HG03064 (cell line): ENCODE measurements around the gene CCNE1.
"Not testable (repeated sequence)": the region's sequence is repeated elsewhere in the genome, so short reads cannot be mapped to it uniquely, and the experiment has no call there.

Source experiments
- ATAC-seq: cut with Tn5 transposase; IDR thresholded peaks from one replicate; pipeline ENCODE4 v1.9.1; 2021; ENCODE audit warnings: low read depth; ENCODE audit not compliant: unreplicated experiment

CCNE1 gene

GRCh38 chr19:29785955-29786589 lies 25.7 kb upstream of the CCNE1 start:
- no peak for ATAC-seq

DNA sequence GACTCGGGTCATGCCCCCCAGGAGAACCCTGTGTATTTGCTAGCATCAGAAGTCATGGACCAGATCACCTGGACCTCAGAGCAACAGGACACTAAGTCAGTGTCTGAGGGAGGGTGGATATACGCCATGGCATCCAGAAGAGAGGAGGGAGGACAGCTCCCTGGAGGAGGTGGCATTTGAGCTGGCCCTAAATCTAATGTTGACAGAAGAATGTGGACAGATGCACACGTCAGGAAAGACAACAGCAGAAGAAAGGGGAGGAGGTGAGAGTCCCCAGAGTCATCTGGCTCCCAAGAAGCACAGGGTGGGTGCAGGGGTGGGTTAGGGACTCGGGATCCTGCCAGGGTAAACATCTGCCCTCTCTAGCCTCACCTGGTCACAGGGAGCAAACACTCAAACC lies 24.5 kb upstream of the CCNE1 start:
- ATAC-seq = no peak

GRCh38 chr19:29789007-29789406 lies 22.8 kb upstream of the CCNE1 start:
- no peak for ATAC-seq

GRCh38 chr19:29793116-29793727 lies 18.6 kb upstream of the CCNE1 start:
- ATAC-seq = no peak

GRCh38 chr19:29794490-29794889 lies 17.3 kb upstream of the CCNE1 start:
- not testable (repeated sequence) for ATAC-seq

- ATAC-seq = no peak
Measured at GRCh38 chr19:29795461-29796172, 16.2 kb upstream of the CCNE1 start.

DNA sequence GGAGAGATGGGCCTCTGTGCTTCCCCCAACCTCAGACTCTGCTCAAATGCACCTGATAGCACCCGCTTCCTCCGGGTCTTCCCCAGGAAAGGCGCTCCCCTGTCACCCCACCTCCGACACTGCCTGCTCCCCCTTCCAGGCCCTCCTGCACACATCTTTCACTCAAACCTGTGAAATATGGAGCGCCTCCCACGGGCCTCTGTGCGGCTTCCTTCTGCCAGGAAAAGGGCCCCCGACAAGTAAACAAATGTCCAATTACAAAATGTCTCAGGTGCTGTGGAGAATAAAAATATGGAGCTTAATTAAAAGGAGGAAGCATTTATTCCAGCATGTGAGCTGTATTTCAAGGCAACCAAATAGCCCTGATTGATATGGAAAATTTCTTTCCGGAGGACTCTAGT lies 15.6 kb upstream of the CCNE1 start:
- ATAC-seq = no peak

DNA sequence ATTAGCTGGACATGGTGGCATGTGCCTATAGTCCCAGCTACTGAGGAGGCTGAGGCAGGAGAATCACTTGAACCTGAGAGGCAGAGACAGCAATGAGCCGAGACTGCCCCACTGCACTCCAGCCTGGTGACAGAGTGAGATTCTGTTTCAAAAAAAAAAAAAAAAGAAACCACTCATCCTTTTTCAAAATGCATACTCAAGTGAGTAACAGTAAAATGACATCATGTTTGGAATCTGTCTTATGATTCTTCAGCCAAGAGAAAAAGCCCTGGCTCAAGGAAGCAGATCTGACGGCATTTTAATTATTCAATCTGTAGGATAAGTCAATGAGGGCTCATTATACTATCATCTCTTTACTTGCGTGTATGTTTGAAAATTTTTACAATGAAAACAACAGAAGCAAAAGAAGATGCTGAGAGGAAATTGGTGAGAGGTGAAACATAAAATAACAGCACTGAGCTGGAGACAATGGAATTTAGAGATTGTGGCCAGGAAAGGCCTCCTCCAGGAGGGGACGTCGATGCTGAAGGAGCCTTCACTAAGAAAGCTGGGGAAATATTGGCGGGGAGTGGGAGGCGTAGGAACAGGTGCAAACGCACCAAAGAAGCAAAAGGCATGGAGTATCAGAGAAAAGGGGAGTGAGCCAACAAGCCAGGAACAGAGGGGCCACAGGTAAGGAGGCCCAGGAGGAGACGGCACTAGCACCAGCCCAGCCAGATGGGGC lies 12.9 kb upstream of the CCNE1 start:
- no peak for ATAC-seq

GRCh38 chr19:29800100-29800825 lies 11.5 kb upstream of the CCNE1 start:
- no peak for ATAC-seq

- not testable (repeated sequence) for ATAC-seq
Measured at GRCh38 chr19:29803951-29804350, 7.8 kb upstream of the CCNE1 start.

- ATAC-seq = peak; percentile 78
Measured at GRCh38 chr19:29804493-29804892, 7.3 kb upstream of the CCNE1 start.

DNA sequence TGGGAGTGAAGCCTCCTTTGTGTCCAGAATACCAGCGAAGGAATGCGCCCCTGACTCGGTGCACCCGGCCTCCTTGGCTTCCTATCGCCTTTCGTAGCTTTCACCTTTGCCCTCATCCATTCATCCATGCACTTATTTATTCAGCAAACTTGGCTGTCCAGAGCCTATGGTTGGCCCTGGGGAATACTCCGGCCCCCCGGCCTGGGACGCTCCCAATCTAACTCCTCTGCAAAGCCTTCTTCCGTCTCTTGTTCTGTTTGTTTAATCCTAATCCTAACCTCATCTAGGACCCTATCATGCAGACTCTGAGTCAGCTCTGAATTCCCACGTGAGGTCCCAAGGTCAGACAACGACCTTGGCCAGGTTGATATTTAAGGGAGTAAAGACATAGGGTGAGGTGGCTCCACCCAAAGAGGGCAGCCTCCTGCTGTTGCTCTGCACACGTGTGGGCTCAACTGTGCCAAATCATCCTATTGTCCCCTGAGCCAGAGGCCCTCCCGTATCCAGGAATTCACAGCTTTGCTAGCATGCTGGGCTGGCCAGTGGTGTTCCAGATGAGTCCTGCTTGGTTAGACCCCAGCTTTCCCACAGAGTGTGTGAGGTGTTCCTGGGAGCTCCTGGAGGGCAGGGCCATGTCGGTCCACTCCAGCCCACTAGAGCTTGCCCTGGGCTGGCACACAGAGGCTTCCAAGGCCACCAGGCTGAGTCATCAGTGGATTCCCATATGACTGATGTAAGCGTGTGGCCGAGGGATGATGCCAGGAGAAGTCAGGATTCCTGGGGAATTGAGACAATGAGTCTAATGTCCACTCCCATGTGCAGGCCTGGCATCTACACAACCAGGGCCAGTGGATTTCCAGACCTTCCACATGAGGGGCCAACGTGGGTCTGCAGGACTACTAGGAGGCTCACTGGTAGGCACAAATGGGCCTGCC lies 6.5 kb upstream of the CCNE1 start:
- ATAC-seq = no peak

DNA sequence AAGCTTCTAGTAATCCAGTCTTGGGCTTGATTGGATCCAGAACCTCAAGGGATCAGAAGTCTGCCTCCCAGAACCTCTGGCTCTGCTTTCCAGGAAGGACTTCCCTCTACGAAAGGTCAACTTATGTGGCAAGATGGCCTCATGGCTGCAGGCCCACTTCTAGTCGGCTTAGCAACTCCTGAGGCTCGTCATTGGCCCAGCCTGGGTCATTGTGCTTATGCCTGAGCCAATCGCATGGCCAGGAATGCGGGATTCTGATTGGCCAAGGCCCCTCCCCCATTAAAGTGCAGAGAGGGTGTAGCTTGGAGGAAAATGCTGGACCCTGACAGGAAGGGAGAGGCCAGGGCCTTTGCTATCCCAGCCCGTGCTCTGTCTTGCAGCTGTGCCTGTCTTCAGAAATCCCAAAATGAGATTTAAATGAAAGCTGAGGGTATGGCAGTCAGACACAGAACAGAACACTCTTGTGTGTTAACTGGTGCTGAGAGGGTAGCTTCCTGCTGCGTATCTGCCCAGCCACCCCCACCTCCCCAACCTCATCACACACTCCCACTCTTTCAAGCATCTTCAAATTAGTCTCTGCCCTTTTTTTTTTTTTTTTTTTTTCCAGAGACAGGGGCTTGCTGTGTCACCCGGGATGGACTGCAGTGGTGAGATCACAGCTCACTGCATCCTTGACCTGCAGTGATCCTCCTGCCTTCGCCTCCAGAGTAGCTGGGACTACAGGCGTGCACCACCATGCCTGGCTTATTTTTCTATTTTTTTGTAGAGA lies 5.5 kb upstream of the CCNE1 start:
- no peak for ATAC-seq

GRCh38 chr19:29807178-29807577 lies 4.6 kb upstream of the CCNE1 start:
- no peak for ATAC-seq

DNA sequence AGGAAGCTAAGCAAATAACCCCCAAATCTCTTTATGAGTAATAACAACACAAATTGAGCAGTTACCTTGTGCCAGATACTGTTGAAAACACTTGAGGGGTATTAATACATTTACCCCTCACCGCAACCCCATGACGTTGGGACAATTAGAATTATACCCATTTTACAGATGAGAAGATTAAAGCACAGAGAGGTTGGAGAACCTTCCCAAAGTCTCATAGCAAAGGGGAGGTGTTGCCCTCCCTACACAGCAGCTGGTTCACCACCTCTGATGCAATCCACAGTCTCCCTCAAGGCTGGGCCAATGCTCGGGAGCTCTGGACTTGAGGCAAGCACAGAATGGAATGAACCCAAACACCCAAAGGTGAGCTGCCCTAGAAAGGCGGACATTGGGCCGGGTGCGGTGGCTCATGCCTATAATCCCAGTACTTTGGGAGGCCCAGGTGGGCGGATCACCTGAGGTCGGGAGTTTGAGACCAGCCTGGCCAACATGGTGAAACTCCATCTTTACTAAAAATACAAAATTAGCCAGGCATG lies 3.9 kb upstream of the CCNE1 start:
- ATAC-seq = no peak

DNA sequence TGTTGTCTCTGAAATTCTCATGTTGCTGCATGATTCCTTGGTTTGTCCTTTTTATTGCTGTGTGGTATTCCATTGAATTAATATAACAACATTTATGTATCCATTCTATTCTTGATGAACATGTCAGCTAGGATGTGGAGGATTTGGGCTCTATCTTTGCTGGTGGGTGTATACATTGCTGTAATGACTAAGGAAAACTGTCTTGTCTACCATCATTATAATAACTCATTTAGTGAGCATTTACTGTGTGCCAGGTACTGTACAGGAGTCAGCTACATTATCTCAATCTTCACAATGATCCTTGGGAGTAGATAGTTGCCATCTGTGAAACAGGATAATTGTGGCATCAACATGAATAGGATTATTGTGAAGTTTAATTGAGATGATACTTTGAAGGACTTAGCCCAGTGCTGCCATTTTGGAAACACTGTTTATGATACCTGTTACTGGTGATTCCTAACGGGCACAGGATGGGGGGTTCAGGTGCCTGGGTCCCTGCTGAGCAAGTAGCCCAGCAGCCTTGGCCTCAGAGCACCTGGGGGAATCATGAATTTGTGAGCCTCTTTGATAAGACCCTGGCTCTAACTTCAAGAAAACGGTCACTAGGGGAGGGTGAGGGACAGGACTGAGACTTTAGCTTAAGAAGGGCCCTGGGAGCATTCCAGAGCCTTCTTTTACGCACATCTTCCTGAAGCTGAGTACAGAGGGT lies 1.8 kb upstream of the CCNE1 start:
- no peak for ATAC-seq

GRCh38 chr19:29810504-29810871 lies 1.3 kb upstream of the CCNE1 start:
- ATAC-seq = no peak
